ENCODE data around the gene NSF.
"Not testable (repeated sequence)": the region's sequence is repeated elsewhere in the genome, so short reads cannot be mapped to it uniquely, and the experiment has no call there.

Gene NSF

DNA sequence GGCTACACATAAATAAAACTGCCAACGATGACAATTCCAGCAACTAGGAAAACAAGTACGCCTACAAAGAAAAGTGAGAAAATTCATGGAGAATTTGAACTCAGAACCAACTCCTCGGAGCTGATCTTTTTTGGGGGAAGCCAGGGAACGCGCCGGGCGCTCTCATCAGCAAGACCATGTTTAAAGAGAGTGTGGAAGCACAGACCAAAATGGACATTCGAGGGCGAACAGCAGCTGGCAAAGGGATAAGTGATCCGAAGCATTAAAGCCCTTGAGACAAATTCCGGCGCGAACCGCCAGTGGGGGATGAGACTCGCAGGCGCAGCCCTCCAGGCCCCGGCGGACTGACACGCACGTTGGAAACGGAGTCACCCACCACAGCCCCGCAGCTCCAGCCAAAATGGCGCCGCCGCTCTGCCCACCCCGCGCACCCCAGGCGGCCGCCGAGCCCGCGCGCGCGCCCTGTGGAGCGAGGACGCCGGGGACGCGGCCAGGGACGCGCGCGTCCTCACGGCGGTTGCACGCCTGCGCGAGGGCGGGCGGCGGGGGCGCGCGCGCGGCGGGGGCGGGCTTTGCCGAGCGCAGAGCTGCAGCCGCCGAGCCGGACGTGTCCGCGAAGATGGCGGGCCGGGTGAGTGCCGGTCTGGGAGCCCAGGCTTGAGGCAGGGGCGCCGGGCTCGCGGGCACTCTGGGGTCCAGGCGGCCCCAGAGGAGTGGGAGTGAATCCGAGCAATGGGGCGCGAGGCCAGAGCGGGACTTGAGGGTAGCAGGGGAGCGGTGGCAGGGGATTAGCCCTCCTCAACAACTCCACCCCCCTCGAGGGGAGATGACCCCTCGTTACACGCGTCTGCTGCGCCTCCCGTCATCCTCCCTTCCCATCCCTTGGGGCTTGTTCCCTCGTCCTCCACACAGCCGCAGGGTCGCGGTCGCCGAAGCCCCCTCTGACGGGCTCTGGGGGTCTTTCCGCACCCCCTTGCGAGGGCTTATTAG, at the start of gene NSF:
Gene NSF (plus strand): TSS at position 513 of the 990 bp plus-strand sequence. CDS start 107 bp downstream, at position 620.
- in situ Hi-C loops (cut with MboI; ENCODE audit: low pct_unique_long_range_greater_than_20kb, low sequenced_read_pairs); DNase-seq: not testable (repeated sequence)

DNA sequence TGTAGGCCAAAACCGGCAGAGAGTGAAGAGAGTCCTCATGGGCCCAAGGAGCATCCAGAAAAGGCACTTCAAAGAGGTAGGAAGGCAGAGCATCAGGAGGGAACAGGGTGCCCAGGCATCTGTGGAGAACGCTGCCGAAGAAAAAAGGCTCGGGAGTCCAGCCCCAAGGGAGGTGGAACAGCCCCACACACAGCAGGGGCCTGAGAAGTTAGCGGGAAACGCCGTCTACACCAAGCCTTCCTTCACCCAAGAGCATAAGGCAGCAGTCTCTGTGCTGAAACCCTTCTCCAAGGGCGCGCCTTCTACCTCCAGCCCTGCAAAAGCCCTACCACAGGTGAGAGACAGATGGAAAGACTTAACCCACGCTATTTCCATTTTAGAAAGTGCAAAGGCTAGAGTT, 41.9 kb upstream of the NSF start:
- DNase-seq; in situ Hi-C loops (cut with MboI; ENCODE audit: low pct_unique_long_range_greater_than_20kb, low sequenced_read_pairs): not testable (repeated sequence)

DNA sequence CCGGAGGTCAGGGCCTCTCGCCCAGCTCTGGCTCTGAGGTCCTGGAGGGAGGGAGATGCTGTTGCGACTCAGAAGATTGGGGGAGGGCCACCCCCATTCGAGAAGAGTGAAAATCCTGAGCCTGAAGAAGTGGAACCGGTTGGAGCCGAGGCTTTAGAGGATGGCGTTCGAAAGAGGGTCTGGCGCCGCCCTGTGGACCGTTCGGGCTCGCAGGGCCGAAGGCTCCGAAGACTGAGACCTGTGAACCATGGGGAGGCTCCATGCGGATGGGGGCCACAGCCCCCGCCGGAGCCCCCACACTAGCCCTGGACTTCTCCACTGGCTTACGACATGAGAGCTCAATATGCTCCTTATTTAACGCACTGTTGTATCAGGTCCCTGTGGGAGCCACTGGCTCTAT, 31.3 kb upstream of the NSF start:
- in situ Hi-C loops (cut with MboI; ENCODE audit: low pct_unique_long_range_greater_than_20kb, low sequenced_read_pairs); DNase-seq: not testable (repeated sequence)

DNA sequence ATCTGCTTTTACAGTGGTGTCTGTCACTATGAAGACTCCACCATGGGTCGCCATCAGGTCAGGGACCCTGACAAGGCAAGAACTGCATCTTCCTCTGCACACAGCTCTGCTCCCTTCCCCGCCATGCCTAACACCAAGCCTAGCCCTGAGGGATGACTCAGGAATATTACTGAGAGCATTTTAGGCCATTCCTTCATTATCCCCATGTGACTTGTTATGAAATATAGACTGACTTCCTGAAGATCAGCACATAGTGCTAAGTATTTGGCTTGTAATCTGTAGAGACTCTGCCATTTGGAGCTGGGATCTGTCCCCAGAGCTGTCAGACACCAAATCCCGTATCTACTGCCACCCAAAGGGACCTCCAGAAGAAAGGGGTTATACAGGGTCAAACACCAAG, 30.4 kb upstream of the NSF start:
- in situ Hi-C loops (cut with MboI; ENCODE audit: low pct_unique_long_range_greater_than_20kb, low sequenced_read_pairs); DNase-seq: not testable (repeated sequence)

DNA sequence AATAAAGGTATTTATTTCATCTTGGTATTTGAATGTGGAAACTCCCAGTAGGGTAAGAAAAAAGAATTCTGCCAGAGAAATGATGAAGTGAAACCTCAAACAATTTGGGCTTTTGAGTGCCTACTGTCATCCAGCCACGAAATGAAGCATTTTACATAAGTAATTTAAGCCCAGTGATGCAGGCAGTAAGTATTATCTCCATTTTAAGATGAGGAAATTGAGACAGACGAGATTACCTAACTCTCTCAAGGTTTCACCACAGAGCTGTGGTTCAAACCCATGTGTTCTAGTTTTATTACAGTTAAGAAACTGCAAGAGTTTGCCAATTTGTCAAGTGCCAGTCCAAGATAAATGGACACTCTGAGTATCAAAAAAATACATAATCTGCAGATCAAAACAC, 24.2 kb upstream of the NSF start:
- in situ Hi-C loops (cut with MboI; ENCODE audit: low pct_unique_long_range_greater_than_20kb, low sequenced_read_pairs); DNase-seq: not testable (repeated sequence)

DNA sequence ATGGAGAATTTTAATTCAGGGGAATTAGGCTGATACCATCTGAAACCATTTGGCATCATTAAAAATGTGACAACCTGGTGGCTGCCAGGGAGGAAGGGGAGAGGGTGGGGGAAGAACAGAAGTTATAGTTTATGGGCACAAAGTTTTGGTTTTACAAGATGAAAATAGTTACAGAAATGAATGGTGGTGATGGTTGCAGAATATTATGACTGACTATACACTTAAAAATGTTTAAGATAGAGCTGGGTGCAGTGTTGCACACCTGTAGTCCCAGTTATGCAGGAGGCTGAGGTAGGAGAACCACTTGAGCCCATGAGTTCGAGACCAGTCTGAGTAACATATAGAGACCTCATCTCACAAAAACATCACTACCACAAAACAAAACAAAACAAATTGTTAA, 23.5 kb upstream of the NSF start:
- DNase-seq; in situ Hi-C loops (cut with MboI; ENCODE audit: low pct_unique_long_range_greater_than_20kb, low sequenced_read_pairs): not testable (repeated sequence)

DNA sequence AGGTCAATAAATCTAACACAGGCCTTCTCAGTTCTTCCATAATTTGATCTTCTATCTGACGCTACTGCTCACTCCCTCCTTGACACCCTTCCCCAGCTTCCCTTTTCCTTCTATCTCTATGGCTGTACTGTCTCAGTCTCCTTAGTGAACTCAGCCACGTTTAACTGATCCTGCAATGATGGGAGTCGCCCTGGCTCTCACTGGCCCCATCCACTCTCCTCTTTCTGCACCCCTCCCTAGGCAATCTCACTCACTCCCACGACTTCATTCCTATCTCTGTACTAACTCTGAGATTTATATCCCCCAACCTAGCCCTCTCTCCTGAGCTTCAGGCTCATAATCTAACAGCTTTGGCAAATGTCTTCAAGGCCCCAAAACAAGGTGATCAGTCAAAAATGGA, 18.7 kb upstream of the NSF start:
- DNase-seq; in situ Hi-C loops (cut with MboI; ENCODE audit: low pct_unique_long_range_greater_than_20kb, low sequenced_read_pairs): not testable (repeated sequence)

DNA sequence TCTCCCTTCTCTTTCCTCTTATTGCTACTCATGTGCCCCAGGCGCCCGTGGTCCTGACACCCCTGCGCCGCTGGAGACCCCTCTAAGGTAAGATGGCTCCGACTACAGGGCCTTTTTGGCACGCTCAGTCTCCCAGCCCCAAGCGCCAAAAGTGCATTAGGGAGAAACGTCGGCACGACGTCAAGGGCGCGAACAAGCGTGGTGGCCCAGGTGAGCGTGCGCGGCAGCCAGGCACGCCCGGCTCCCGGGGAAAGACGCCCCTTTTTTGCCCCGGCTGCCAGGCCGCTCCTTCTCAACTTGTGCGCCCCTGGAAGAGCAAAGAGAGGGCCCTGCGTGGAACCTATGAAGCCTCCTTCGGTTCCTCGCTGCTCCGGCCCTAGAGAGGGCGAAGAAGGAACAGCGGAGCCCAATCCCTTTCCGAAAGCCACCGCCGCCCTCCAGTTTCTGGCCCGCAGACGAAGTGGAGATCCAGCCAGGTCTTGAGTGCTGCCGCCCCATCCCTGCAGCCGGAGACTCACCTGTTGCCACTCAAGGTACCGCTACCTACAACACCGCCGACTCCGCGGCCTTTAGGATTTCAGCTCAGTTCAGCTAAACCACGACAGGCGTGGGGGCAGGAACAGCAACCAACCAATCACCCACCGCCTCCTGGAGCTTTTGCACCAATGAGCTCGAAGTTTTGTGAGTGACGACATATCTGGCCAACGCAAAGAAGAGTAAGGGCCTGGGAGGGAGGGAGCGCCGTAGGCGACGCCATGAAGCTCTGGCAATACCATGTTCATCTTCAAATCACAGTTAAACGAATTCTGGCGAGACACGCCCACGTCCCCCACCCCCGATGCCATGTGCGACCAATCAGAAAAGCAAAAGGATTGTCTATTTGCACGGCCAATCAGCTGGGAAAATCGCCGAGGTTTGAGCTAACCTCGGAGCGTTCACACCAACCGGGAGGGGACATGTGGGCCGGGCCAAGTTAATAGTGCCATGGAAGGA, 11.1 kb upstream of the NSF start, which contains the start of gene ARL17A:
Gene ARL17A (minus strand): TSS at position 609 of the 993 bp plus-strand sequence. CDS start 3,369 bp downstream, outside the sequence.
- in situ Hi-C loops (cut with MboI; ENCODE audit: low pct_unique_long_range_greater_than_20kb, low sequenced_read_pairs); DNase-seq: not testable (repeated sequence)

DNA sequence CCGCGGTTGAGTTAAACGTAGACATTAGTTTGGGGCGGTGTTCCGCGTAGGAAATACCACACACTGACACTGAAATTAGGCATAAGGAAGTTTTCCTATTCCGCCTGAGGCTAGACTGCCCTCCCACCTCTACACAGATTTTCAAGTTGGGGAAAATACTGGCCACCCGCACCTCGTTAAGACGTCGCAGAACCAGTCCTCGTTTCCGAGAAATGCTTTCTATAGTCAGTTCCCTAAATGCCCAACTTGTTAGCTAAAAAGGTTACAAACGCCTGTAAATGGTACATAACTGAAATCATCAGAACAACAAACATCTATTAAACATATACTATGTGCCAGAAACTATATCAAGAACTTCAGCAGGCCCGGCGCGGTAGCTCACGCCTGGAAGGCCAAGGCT, 10.4 kb upstream of the NSF start:
- in situ Hi-C loops (cut with MboI; ENCODE audit: low pct_unique_long_range_greater_than_20kb, low sequenced_read_pairs), result not testable (repeated sequence)

DNA sequence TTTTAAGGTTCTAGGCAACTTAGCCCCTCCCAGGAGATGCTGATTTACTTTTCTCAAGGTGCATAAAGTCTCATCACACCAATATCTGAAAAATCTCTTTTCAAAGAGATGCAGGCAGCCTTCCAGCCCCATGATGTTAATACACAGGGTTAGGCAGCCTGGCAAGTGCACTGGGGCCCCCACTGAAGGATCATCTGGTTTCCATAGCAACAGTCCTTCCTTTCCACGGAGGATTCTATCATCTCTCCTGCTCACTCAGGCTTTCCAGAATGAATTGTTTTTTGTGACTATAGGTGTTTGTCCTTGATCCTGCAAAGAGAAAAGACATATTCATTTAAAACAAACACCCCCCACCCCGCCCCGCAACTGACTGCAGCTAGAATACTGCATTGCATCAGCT, 5.0 kb upstream of the NSF start:
- DNase-seq; in situ Hi-C loops (cut with MboI; ENCODE audit: low pct_unique_long_range_greater_than_20kb, low sequenced_read_pairs): not testable (repeated sequence)

More for the DNA sequence above, 10.4 kb upstream of the NSF start:
- not testable (repeated sequence) for DNase-seq

DNA sequence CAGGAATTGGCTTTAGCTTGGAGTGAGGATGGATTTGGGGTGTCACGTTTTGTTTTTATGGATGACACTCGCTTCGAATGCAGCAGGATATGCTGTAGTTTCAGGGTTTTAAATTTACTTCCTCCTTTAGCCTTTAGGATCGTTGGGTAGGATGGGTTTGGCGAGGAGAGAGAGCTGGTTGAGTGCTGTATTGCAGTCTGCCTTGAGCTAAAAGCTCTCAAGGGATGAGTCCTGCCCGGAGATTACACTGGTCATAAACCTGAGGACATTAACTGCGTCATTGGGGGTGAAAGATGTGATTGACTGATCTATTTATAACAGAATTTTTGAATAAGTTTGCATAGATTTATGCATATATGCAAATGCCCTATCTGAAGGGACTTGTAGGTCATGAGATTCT, 863 bp downstream of the NSF start:
- in situ Hi-C loops (cut with MboI; ENCODE audit: low pct_unique_long_range_greater_than_20kb, low sequenced_read_pairs); DNase-seq: not testable (repeated sequence)

DNA sequence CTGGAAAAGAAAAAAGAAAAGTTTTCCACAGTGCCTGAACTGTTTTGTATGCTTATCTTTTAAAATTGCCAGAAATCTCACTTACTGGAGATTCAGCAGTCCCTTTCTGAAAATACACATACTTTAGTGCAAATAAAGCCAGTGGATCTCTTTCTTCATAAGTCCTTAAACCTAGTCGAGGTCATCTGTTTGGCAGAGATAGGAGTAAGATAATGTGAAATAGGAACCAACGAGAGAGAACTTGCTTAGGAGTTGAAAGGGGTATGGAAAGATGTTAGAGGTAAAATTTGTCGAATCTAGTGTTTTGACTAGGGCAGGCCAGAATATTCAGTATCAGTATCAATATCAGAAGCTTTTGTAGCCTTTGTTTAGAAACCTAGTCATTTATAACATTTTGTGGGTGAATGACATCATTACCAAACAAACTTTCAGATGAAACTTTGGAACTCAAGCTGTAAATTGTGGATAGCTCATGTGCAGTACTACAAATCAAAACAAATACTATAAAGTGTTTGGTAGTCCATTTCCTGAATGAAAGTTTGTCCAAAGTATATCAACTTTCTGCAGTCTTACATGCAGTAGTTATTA, 8.0 kb downstream of the NSF start:
- in situ Hi-C loops (cut with MboI; ENCODE audit: low pct_unique_long_range_greater_than_20kb, low sequenced_read_pairs); DNase-seq: not testable (repeated sequence)

DNA sequence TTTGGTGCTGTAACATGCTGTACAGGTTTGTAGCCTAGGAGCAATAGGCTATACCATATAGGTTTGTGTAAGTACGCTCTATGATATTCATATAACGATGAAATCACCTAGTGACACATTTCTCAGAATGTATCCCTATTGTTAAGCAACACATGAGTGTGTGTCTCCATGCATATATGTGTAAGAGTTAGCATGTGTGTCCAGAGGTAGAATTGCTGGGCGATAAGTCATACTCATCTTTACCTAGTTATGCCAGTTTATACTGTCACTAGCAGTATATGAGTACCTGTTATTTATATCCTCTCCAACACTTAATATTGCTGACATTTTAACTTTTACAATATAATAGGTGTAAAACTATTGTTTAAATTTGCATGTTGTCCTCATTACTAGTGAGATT, 10.3 kb downstream of the NSF start:
- DNase-seq; in situ Hi-C loops (cut with MboI; ENCODE audit: low pct_unique_long_range_greater_than_20kb, low sequenced_read_pairs): not testable (repeated sequence)

DNA sequence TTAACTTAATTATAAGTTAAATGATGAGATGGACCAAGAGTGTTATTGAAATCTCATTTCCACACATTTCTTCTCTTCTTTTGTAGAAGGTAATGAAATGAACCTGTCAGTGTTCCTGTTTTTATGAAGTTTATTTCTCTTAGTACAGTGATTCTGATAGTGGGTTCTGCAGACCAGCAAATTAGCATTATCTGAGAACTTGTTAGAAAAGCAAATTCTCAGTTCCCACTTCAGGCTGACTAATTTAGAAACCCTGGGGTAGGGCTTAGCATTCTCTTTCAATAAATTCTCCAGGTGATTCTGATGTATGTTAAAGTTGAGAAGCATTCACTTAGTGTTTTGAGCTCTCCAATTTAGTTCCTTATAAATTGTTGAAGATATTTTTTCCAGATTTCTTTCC, 12.7 kb downstream of the NSF start:
- DNase-seq; in situ Hi-C loops (cut with MboI; ENCODE audit: low pct_unique_long_range_greater_than_20kb, low sequenced_read_pairs): not testable (repeated sequence)

DNA sequence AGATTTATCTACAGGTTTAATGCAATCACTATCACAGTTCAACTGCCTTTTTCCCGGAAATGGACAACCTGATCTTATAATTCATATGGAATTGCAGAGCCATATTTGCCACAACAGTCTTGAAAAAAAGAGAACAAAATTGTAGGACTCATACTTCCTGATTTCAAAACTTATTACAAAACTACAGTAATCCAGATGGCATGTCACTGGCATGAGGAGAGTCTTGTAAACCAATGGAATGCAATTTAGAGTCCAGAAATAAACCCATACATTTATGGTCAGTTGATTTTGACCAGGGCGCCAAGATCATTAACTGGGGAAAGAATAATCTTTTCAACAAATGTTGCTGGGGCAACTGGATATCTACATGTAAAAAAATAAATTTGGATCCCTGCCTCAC, 20.8 kb downstream of the NSF start:
- DNase-seq; in situ Hi-C loops (cut with MboI; ENCODE audit: low pct_unique_long_range_greater_than_20kb, low sequenced_read_pairs): not testable (repeated sequence)

DNA sequence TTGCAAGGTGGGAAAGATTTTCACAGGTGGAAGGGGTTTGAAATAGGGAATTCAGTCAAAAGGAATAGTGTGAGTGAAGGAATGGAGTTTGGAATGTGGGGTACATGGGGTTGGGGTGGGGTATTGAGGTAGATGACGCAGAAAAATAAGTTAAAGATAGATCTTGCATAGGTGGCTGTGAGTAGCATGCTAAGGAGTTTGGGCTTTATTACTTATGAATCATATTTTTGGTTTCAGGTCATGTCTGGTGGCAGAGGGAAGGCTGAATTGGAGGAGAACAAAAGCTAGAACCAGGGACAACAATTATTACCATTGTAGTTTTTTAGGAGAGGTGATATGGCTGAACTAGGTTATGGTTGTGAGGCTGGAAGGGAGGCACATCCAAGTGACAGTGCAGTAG, 23.4 kb downstream of the NSF start:
- DNase-seq; in situ Hi-C loops (cut with MboI; ENCODE audit: low pct_unique_long_range_greater_than_20kb, low sequenced_read_pairs): not testable (repeated sequence)

DNA sequence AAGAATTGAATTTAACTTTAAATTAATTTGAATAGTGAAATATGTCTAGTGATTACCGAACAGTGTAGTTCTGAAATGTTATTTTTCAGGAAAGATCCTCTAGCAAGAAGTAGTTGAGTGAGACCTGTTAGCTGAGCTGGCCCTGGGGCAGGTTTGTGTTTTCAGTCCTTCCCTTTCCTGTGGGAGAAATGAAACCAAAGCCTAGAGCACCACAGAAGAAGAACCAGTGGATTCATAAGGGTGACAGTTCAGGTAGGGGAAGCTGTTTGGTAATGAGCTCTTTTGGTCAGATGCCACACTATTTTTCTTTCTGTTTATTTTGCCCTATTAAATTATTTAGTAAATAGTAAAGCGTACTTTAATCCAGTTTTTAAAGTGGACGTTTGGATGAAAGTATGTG, 26.7 kb downstream of the NSF start:
- in situ Hi-C loops (cut with MboI; ENCODE audit: low pct_unique_long_range_greater_than_20kb, low sequenced_read_pairs), result not testable (repeated sequence)

DNA sequence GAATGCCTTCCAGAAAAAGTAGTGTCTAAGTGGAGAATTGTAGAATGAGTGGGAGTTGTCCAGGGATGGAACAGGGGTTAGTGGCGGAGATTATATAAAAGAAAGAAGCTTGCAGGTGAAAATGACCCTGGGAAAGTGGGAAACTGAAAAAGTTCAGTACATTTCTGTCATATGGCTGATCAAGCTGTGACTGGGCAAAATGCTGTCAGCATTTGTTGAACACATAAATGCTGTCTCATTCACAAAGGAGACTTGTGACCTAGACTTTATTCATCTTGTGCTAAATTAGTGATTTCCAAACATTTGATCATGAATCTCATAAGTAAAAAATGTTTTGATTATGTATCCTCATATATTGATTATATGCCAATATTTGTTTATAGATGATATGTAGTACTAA, 28.5 kb downstream of the NSF start:
- in situ Hi-C loops (cut with MboI; ENCODE audit: low pct_unique_long_range_greater_than_20kb, low sequenced_read_pairs); DNase-seq: not testable (repeated sequence)

More for the DNA sequence above, 26.7 kb downstream of the NSF start:
- DNase-seq, result not testable (repeated sequence)

DNA sequence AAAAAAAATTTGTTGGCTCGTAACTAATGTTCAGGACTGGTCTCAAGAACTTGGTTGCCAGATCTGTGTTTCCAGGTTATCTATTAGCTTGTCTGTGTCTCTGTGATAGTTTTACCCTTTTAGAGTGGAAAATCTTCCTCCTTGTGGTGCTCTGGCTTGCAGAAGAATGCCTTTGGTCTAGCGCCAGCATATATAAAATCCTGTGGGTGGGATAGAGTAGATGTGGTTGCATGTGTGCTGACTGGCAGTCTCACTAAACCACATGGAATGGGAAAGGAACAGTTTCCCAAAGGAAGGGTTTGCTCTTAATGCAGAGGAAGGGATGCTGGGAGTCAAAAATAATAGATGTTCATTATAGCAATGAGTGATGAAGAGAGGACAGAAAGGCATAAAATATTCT, 33.3 kb downstream of the NSF start:
- DNase-seq; in situ Hi-C loops (cut with MboI; ENCODE audit: low pct_unique_long_range_greater_than_20kb, low sequenced_read_pairs): not testable (repeated sequence)
